IMR-90 (cell line): ENCODE data around the gene OVCH1. TPM values are rescaled to one million over a fixed set of nuclear protein-coding genes. Genes with fewer than 3 reads are reported as not detected.
"Not testable (repeated sequence)": the region's sequence is repeated elsewhere in the genome, so short reads cannot be mapped to it uniquely, and the experiment has no call there.

ENCODE experiments used
- ATAC-seq: fragments of 200-7000 bp; cut with Tn5 transposase; 2 replicates; pipeline ENCODE4 v1.9.1; 2020; ENCODE audit warnings: low read depth, mild to moderate bottlenecking, moderate library complexity
- BruUV-seq: library from RNA; stranded (reverse); fragments of 400-500 nt; replicated peaks from 2 replicates; lab custom pipeline; 2021; lab: Mats Ljungman, UMichigan
- CTCF ChIA-PET: fragments of 300-600 bp; formaldehyde crosslinking; extraction: SDS; loops from one replicate; lab custom pipeline; 2021; ENCODE audit warnings: antibody characterized with exemption; lab: Yijun Ruan, JAX
- POLR2A ChIA-PET: fragments of 300-600 bp; sonication (Branson Sonifier 250); formaldehyde crosslinking; loops from one replicate; lab custom pipeline; 2022; ENCODE audit warnings: antibody characterized with exemption; ENCODE audit not compliant: unreplicated experiment; lab: Charles Lee
- DNase-seq: peaks from one replicate; pipeline ENCODE4 v3.0.0; 2013
- H2AFZ ChIP-seq: replicated peaks from 2 replicates; pipeline ENCODE3; 2013; ENCODE audit warnings: low read length, mild to moderate bottlenecking; ENCODE audit not compliant: poor library complexity
- H2AK5ac ChIP-seq: 2 replicates; pipeline ENCODE4 v1.6.1; 2013; ENCODE audit warnings: low read depth, low read length, inconsistent platforms
- H2AK9ac ChIP-seq: replicated peaks from 2 replicates; pipeline ENCODE3; 2013; ENCODE audit warnings: mild to moderate bottlenecking, low read depth, low read length, moderate library complexity; ENCODE audit not compliant: poor library complexity
- H2BK120ac ChIP-seq: 2 replicates; pipeline ENCODE4 v1.6.1; 2013; ENCODE audit warnings: low read depth, low read length, inconsistent platforms
- H2BK15ac ChIP-seq: 3 replicates; pipeline ENCODE4 v1.6.1; 2013; ENCODE audit warnings: low read depth, low read length, inconsistent platforms
- H2BK20ac ChIP-seq: 2 replicates; pipeline ENCODE4 v1.6.1; 2013; ENCODE audit warnings: low read depth, mild to moderate bottlenecking, inconsistent platforms, low read length, moderate library complexity
- H2BK5ac ChIP-seq: 2 replicates; pipeline ENCODE4 v1.6.1; 2013; ENCODE audit warnings: mild to moderate bottlenecking, low read depth, low read length, inconsistent platforms; ENCODE audit not compliant: poor library complexity, severe bottlenecking
- H3K14ac ChIP-seq: replicated peaks from 2 replicates; pipeline ENCODE4 v1.6.1; 2013; ENCODE audit warnings: low read depth, low read length, inconsistent platforms
- H3K18ac ChIP-seq: 2 replicates; pipeline ENCODE4 v1.6.1; 2013; ENCODE audit warnings: low read depth, low read length, control low read depth
- H3K23ac ChIP-seq: 2 replicates; pipeline ENCODE4 v1.6.1; 2013; ENCODE audit warnings: low read depth, low read length, inconsistent platforms
- H3K27ac ChIP-seq: 2 replicates; pipeline ENCODE4 v1.5.1; 2013; ENCODE audit warnings: mild to moderate bottlenecking, control low read depth, low read length; ENCODE audit not compliant: insufficient read depth
- H3K27me3 ChIP-seq: 2 replicates; pipeline ENCODE4 v1.6.1; 2013; ENCODE audit warnings: low read length; ENCODE audit not compliant: control insufficient read depth, insufficient read depth
- H3K36me3 ChIP-seq: 2 replicates; pipeline ENCODE4 v1.6.1; 2013; ENCODE audit warnings: low read length, mixed read lengths; ENCODE audit not compliant: control insufficient read depth, insufficient read depth
- H3K4ac ChIP-seq: 2 replicates; pipeline ENCODE4 v1.6.1; 2013; ENCODE audit warnings: low read depth, low read length, inconsistent platforms
- H3K4me1 ChIP-seq: 2 replicates; pipeline ENCODE4 v1.6.1; 2013; ENCODE audit warnings: low read length, mixed read lengths; ENCODE audit not compliant: control insufficient read depth, insufficient read depth
- H3K4me2 ChIP-seq: 2 replicates; pipeline ENCODE4 v1.6.1; 2013; ENCODE audit warnings: low read depth, mild to moderate bottlenecking, control low read depth, low read length, moderate library complexity
- H3K4me3 ChIP-seq: 2 replicates; pipeline ENCODE4 v1.5.1; 2013; ENCODE audit warnings: low read depth, mild to moderate bottlenecking, control low read depth, low read length, moderate library complexity; ENCODE audit not compliant: insufficient read depth
- H3K56ac ChIP-seq: 2 replicates; pipeline ENCODE4 v1.6.1; 2013; ENCODE audit warnings: low read length, inconsistent platforms; ENCODE audit not compliant: insufficient read depth; ENCODE audit errors: extremely low read depth
- H3K79me1 ChIP-seq, 2 experiments: 2 replicates each; pipeline ENCODE4 v1.6.1; 2013; ENCODE audit warnings: low read length in 2 of 2, inconsistent platforms in 1 of 2, low read depth in 1 of 2
- H3K9ac ChIP-seq: 2 replicates; pipeline ENCODE4 v1.6.1; 2013; ENCODE audit warnings: low read depth, low read length, control low read depth
- H3K9me1 ChIP-seq: 2 replicates; pipeline ENCODE4 v1.6.1; 2013; ENCODE audit warnings: low read length, inconsistent platforms; ENCODE audit not compliant: insufficient read depth
- H3K9me3 ChIP-seq: 2 replicates; pipeline ENCODE4 v1.6.1; 2013; ENCODE audit warnings: low read length; ENCODE audit not compliant: control insufficient read depth, insufficient read depth
- H4K20me1 ChIP-seq: 2 replicates; pipeline ENCODE4 v1.6.1; 2013; ENCODE audit warnings: low read length, inconsistent platforms; ENCODE audit not compliant: insufficient read depth
- H4K5ac ChIP-seq: 2 replicates; pipeline ENCODE4 v1.6.1; 2013; ENCODE audit warnings: mild to moderate bottlenecking, low read depth, low read length, control low read depth
- H4K8ac ChIP-seq, 2 experiments: 2 replicates each; pipeline ENCODE4 v1.6.1; 2013; ENCODE audit warnings: low read depth in 2 of 2, low read length in 2 of 2, control low read depth in 1 of 2, inconsistent platforms in 1 of 2
- H4K91ac ChIP-seq: 2 replicates; pipeline ENCODE4 v1.6.1; 2013; ENCODE audit warnings: low read depth, low read length, inconsistent platforms; ENCODE audit not compliant: insufficient read depth
- WGBS, 2 experiments: methylation state at CpG; one replicate each; pipeline versions ENCODE4 v1.1.5 to v1.1.7; 2013; ENCODE audit warnings: missing lambda C conversion rate in 2 of 2; ENCODE audit not compliant: insufficient read length in 1 of 2; ENCODE audit errors: extremely low coverage in 2 of 2; 5-methylcytosine and 5-hydroxymethylcytosine counted together
- dilution Hi-C: fragments of 300-500 bp; cut with HindIII; formaldehyde crosslinking; loops from one replicate; pipeline ENCODE4 v1.14.3; 2018; ENCODE audit warnings: low sequenced_read_pairs; ENCODE audit not compliant: unreplicated experiment
- in situ Hi-C: fragments of 300-500 bp; cut with MboI; formaldehyde crosslinking; loops from 3 replicates; pipeline ENCODE4 v1.14.3; 2019; ENCODE audit warnings: low sequenced_read_pairs, inconsistent platforms, mixed read lengths
- intact Hi-C: fragments of 100-400 bp; cut with micrococcal nuclease; formaldehyde crosslinking; loops from 2 replicates; pipeline ENCODE4 v1.10.0; 2022
- polyA plus RNA-seq, 3 experiments: library from polyadenylated mRNA; depleted of rRNA; stranded (reverse); fragments of >200 nt; gene quantifications; 2 replicates each; pipeline ENCODE4 v1.2.3, GENCODE V29; 2012; ENCODE audit warnings: low replicate concordance in 1 of 3
- total RNA-seq: library from RNA; depleted of rRNA; stranded (reverse); fragments of >200 nt; gene quantifications from 2 replicates; pipeline ENCODE4 v1.2.3, GENCODE V29; 2012

The OVCH1 gene
- total and polyA plus RNA-seq, 2 of the 4 experiments (the other 2 are of a cell fraction): 0.05 to 0.18 TPM

DNA sequence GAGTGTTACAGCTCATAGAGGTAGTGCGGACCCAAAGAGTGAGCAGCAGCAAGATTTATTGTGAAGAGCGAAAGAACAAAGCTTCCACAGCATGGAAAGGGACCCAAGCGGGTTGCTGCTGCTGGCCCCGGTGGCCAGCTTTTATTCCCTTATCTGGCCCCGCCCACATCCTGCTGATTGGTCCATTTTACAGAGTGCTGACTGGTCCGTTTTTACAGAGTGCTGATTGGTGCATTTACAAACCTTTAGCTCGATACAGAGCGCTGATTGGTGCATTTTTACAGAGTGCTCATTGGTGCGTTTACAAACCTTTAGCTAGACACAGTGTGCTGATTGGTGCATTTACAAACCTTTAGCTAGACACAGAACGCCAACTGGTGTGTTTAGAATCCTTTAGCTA is 60.7 kb downstream of the OVCH1 start:
- H3K27ac ChIP-seq, intact Hi-C loops, H2BK120ac ChIP-seq, H4K91ac ChIP-seq, H3K18ac ChIP-seq, dilution Hi-C loops, H3K36me3 ChIP-seq, H3K4me1 ChIP-seq, H3K9me3 ChIP-seq, POLR2A ChIA-PET, H3K14ac ChIP-seq, H2BK20ac ChIP-seq, H2BK15ac ChIP-seq, H2AK9ac ChIP-seq, H3K9me1 ChIP-seq, H3K4me3 ChIP-seq, H3K56ac ChIP-seq, H4K8ac ChIP-seq, H3K79me1 ChIP-seq, H2AFZ ChIP-seq, ATAC-seq, H3K23ac ChIP-seq, H3K4me2 ChIP-seq, H3K9ac ChIP-seq, H3K27me3 ChIP-seq, H2BK5ac ChIP-seq, H3K4ac ChIP-seq, H2AK5ac ChIP-seq, H4K5ac ChIP-seq, DNase-seq, in situ Hi-C loops, H4K20me1 ChIP-seq, BruUV-seq, CTCF ChIA-PET: not testable (repeated sequence)
- 92% methylated on average over 2 of the region's 10 CpGs; no CpG with 5 or more reads in 1 of the 2 experiments for WGBS, 2 experiments
